RKO (cell line): ENCODE measurements around the gene AP1S3.
A peak's percentile ranks its signal among the peaks of the same experiment; 100 is the strongest.
"Not testable (repeated sequence)": the region's sequence is repeated elsewhere in the genome, so short reads cannot be mapped to it uniquely, and the experiment has no call there.

Source experiments
- DNase-seq: peaks from one replicate; pipeline ENCODE4 v3.0.0-alpha.2; 2016; ENCODE audit warnings: low spot score

The AP1S3 gene

DNA sequence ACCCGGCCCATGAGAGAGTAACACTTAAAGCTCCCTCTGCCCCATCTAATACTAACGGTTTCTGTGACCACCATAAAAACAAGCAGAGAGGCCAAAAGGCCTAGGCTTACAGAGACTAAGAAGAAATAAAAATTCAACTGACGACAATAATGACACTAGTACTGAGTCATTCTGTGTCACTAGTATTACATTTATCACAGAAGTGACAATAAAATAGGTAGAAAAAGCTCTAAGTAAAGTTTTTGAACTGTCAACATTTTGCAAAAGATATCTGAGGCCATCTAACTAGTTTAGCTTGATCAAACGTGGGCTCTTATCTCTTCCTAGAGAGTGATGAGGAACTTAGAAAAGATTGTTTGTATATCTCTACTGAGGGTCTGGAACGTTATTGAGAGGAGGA lies 35.6 kb downstream of the AP1S3 start:
- DNase-seq, result no peak

DNA sequence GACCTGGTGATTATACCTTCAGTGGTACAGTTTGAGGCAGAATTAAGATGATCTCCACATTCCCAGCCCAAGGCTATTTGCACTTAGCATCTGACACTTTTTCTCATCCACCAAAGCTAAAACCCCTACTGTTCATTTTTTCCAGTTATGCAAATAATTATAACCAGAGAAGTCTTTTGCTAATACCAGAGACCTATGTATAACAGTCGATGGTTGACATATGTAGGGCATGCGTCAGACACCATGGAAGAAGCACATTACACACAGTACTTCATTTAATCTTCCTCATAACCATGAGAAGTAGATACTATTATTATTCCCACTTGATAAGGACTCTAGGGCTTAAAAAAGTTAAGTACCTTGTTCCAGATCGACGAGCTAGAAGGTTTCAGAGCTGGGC lies 36.5 kb downstream of the AP1S3 start:
- no peak for DNase-seq

DNA sequence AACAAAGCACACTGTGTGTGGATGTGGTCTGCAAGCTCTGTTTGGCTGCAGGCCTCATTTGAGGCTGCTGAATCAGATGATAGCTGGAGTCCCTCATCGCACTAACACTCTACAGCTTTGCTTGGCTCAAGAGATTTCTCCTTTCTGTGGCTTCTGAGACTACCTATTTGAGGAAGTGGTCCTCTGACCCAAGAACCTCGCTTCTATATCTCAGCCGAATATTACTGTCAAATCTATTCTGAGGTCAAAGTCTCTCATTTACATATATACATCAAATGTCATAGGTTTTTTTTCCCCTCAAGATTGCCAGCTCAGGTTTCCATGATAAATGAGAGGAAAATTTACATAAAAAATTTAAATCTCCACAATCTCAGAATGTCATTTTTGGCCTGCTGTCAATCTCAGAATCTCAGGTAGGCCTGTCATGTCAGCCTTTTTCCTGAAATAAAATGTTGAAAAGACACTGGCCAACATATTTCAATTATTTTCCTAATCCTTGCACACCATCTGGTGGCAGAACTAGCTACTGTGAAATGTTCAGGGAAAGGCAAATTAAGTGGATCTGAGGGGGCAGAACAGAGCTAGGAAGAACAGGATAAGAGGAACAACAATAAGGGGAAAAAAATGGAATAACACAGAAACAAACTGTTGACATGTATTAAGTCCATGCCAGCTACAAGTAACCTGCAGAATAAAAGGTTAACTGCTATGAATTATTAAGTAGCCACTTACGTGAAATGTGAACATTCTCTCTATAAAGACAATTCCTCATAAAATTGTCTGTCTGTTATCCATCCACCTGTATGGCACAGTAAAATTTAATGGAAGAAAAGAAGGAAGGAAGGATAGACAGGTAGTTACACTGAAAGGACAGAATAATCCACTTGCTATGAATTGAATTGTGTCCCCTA lies 39.3 kb downstream of the AP1S3 start:
- peak; percentile 45 for DNase-seq

DNA sequence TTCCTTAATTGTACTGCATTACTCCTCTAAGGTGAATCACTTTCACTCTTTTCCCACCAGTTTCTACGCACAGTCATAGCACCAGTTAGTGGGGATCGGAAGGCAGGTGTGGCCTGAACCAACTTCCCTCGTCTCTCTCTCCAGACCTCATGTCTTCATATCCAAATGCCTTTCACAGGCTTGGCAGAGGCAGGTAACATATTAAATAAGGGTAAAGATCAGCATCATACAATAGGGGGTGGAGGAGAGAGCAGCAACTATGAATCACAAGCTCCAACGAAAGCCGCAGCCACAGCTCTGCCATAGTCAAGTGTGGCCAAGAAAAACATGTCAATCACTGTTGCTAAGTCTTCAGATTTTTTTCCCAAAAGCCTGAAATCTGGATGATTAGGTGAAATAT lies 40.3 kb downstream of the AP1S3 start:
- no peak for DNase-seq

DNA sequence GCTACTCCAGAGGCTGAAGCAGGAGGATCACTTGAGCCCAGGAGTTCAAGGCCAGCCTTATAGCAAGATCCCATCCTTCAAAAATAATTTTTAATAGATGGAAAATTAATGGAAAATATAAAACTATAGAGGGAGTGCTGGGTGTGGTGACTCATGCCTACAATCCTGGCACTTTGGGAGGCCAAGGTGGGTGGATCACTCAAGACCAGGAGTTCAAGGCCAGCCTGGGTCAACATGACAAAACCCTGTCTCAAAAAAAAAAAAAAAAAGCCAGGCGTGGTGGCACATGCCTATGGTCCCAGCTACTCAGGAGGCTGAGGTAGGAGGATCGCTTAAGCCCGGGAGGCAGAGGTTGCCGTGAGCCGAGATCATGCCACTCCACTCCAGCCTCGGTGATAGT lies 48.0 kb downstream of the AP1S3 start:
- no peak for DNase-seq

DNA sequence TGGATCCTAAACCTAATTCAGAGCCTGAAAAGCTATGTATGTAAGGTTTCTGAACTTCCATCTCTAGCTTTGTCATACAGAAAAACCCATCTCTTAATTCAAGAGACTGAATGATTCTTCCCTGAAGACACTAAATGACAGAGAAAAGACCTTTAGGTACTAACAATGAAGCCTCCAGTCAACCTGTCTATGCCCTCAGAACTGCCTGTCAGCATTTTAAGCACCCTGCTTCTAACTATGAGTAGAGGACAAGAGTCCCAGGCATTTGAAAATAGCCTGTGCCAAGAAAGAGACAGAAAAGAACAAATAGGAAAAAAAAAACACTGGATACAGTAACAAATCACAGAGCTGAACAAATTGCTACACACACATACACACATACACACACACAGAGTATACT lies 48.6 kb downstream of the AP1S3 start:
- DNase-seq, result no peak

DNA sequence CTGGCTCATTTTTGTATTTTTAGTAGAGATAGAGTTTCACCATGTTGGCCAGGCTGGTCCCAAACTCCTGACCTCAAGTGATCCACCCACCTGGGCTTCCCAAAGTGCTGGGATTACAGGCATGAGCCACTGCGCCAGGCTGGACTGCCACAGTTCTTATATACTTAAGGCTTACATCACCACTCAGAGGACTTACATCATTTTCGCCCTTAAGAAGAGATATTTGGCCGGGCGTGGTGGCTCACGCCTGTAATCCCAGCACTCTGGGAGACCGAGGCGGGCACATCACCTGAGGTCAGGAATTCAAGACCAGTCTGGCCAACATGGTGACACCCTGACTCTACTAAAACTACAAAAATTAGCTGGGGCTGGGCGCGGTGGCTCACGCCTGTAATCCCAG lies 49.3 kb downstream of the AP1S3 start:
- DNase-seq, result not testable (repeated sequence)

DNA sequence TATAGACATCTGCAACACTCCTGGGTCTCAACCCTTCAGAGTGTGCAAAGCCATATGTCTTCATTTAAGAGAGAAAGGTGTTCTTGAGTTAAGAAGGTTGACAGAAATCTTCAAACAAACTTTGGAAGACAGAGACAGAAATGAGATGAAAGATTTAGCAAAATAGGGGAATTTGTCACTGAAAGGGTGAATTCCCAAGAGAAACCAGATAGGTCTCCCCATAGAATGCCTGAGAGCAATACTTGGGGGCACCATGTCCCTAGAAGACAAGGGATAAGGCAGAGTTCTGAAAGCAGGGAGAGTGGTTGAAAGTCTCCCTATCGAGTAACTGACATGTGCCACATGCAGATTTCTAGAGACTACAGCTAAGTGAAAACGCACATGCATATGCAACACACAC lies 50.0 kb downstream of the AP1S3 start:
- DNase-seq, result no peak

DNA sequence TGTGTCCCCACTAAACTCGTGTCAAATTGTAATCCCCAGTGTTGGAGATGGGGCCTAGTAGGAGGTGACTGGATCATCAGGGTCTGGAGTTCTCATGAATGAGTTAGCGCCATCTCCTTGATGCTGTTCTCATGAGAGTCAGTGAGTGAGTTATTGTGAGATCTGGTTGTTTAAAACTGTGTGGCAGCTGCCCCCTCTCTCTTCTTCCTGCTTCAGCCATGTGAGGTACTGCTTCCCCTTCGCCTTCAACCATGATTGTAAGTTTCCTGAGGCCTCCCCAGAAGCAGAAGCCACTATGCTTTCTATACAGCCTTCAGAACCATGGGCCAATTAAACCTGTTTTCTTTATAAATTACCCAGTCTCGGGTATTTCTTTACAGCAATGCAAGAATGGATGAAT lies 50.4 kb downstream of the AP1S3 start:
- DNase-seq, result no peak

DNA sequence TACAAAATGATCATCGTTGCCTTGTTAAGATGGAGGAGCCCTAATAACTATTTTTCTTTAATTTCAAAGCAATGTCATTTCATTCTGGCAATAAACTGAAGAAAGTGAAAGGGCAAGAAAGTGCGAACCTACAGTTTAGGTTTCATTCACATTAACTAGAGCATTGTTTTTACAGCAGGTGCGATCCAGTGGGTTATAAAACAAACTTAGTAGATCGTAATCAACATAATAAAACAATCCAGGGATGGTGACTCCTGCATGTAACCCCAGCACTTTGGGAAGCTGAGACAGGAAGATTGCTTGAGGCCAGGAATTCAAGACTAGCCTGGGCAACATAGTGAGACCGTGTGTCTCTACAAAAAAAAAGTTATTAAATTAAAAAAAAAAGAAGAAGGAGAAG lies 51.1 kb downstream of the AP1S3 start:
- DNase-seq, result no peak

DNA sequence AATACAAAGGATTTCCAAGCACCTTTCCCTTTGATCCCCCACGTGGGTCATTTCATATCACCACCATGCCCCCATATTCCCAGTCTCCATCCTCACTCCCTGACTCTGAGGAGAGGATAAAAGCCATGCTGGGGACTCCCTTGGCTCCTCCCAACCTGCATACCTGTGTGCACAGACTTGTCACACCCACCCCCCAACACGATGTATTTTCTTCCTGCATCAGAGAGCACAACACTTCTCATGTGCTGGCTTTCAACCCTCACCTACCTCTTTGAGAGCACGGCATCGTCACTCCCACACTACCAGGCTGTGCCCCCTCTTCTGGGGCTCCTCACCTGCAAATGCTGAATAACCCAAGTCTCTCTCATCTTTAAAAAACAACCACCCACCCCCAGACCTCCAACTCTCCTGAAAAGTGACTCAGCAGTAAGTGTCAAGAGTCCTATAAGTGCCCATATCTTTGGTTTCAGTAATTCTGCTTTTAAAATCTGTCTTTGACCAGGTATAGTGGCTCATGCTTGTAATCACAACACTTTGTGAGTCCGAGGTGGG lies 53.1 kb downstream of the AP1S3 start:
- DNase-seq, result no peak

DNA sequence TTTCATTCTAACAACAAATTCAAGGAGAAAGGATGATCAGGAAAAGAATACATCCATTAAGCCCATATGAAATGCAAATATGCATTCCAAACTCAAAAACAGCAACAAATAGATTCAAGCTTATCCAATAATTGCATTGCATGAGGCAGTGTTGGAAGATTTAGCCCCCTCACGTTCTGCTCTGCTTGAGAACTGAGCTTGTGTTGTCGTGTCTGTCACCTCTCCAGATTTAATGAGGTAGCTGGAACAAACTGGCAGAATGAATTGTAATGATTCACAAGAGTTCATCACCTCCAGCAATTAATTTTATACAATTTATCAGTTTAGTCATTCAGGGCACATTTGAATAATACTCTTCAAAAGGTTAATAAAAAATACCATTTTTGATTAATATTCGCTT lies 54.8 kb downstream of the AP1S3 start:
- no peak for DNase-seq

DNA sequence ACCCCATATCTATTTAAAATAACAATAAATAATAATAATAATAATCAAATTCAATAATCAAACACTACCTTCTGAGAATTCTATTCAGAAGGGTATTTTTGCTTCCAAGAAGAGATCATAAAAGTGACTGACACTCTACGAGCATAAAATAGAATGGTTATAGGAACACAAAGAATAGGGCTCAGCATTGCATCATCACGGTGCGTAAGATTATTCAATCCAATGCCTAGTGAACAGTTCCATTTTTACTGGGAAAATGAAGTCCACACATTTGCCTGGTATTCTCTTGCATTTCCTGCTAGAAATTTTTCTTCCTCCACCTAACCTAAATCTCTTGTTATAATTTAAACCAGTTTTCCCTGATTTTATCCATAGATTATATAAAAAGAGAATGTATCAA lies 55.8 kb downstream of the AP1S3 start:
- DNase-seq, result no peak

DNA sequence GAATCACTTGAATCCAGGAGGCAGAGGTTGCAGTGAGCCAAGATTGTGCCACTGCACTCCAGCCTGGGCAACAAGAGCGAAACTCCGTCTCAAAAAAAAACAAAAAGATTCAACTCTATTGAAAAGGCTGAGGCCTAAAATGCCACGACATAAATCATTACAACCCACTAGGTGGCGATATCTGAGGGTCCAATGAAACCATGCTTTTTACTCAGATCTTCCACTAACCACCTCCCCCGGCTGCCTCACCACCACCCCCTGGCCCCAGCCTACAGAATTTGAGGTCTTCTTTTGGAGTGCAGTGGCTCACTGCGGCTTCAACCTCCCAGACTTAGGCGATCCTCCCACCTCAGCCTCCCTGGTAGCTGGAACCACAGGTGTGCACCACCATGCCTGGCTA lies 57.5 kb downstream of the AP1S3 start:
- DNase-seq, result peak; percentile 70

DNA sequence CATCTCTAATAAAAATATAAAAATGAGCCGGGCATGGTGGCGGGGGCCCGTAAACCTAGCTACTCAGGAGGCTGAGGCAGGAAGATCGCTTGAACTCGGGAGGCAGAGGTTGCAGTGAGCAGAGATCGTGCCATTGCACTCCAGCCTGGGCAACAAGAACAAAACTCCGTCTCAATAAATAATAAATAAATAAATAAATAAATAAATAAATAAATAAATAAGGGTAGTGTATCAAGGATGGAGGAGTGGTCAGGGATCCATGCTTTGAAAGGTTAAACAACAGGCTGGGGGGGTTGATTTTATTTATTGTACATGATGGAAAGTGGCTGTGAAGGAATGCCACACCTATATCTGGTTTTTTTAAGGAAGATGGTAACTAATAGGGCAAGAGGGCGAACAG lies 63.2 kb downstream of the AP1S3 start:
- no peak for DNase-seq

DNA sequence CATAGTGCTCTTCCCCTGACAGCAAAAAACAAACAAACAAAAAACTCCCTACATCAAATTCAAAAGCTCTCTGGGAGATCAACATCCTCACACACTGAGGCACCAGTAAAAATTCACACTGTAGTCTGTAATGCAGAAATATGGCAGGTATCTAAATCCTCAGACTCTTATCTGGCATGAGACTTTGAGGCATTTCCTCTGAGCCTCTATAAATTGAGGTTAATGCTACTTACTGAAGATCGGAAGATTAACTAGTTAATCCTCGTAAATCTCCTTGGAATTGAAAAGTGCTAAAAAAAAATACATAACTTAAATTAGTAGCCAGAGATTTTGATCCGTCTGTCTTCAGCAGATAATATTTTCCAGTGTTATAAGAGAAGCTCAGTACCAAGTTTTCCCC lies 65.0 kb downstream of the AP1S3 start:
- no peak for DNase-seq

DNA sequence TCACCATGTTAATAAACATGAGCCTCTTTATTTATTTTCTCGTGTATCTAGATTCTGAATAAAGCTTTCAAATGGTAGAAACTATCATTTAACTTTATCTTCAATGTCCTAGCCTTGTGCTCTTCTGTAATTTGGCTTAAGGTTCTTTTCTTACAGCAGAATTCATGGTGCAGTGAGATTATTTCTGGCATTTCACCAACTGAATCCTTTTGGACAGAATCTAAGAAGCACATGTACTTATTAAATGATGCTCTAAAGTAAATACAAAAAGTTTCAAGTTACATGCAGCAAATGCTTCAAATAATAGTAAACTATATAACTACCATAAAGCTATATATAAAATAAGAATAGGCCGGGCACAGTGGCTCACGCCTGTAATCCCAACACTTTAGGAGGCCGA lies 65.9 kb downstream of the AP1S3 start:
- DNase-seq, result no peak

DNA sequence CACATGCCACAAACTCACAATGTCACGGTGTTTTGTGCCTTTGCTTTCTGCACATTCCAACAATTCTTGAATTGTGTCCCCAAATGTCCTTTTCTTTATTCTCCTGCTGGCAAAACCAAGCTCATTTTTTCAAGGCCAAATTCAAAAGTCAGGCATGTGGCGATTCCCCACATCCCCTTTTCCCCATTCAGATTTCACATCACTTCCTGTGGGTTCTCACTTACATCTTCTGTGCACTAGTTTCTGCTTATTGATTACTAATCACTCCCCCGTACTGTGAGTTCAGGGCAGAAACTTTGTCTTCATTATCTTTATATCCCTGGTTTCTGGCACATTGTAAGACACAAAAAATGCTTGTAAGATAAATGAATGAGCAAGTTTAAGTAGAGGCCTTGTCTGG lies 69.2 kb downstream of the AP1S3 start:
- no peak for DNase-seq

DNA sequence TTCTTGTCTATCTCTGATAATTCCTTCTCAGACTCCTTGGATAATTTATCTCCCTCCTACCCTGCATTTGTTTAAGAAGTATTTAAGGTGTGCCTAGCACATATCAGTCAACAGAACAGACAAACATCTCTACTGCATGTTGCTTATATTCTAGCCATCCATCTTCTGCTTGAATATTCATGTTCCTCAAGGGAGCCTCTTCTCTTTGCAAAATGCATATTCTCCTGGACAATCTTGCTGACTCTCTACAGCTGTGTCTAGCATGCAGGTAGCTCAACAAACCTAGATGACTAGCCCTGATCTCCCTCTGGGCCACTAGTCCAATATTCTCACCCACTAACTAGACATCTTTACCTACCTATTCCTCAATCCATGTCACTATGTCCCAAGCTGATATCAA lies 70.0 kb downstream of the AP1S3 start:
- no peak for DNase-seq

DNA sequence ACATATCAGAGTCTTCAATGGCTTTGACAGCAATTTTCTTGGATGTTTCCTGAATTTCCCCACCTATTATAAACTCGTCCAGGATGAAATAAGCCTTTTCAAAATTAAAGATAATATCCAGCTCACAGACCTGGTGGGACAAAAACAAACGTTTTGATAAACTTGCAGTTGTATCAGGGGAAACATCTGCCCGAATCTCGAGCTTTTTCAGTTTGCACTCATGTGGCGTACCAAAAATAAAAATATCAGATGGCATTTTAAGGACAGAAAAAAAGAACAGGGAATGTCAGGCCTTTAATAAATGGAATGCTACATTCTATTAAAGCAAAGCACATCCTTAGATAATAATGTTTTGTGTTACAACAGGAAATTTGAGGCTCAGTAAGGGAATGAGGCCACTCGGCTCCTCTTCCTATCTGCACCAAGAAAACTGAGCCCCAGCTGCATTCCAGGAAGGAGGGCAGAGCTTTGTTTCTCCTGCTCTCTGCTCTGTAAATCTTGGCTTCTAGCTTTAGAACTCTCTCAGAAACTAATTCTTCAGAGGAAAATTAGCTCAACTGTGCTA lies 72.1 kb downstream of the AP1S3 start:
- no peak for DNase-seq

DNA sequence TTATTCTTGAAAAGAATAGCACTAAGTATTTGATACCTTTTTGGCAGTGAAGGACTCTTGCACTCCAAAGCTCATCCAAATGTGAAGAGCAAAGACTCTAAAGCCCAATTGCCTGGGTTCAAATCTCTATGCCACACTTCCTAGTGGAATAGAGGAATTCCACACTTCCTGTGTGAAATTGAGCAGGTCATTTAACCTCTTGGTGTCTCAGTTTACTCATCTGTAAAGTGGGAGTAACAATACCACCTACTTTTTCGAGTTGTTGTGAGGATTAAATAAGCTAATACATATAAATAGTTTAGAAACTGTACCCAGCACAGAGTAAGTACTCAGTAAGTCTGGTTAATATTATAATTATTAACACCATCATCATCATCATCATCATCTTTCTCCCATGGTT lies 72.6 kb downstream of the AP1S3 start:
- no peak for DNase-seq

DNA sequence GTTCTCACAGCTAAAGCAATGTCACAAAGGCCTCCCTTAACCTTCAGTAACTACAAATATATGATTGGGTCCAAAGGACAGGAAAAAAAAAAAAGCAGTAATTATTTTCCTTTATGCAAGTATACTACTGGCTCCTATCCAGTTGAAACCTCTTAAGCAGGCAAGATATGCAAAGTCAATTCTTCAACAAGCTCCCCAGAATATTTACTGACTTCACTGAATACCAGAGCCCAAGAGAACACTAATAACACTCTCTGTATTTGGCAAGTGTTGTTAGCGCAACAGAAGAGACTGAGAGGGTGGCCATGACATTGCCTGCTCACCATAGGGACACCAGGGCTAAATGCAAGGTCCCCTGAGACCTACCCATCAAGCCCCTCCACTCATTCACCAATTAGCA lies 74.5 kb downstream of the AP1S3 start:
- no peak for DNase-seq

DNA sequence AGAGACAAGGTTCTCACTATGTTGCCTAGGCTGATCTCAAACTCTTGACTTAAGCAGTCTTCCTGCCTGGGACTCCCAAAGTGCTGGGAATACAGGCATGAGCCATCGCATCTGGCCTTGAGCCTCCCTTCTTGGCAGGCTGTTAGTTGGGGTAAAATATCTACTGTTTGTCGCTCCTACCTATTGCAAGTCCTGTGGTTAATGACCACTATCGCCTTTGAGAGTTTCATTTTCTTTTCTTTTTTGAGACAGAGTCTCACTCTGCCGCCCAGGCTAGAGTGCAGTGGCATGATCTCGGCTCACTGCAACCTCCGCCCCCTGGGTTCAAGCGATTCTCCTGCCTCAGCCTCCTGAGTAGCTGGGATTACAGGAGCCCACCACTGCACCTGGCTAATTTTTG lies 75.6 kb downstream of the AP1S3 start:
- DNase-seq, result not testable (repeated sequence)
